Stomach (tissue), 9 donors: ENCODE results near the gene CYP46A1. TPM values are rescaled to one million over a fixed set of nuclear protein-coding genes. Genes with fewer than 3 reads are reported as not detected.

Source experiments
- DNase-seq, 2 donors: peaks; one replicate each; pipeline versions ENCODE4 v3.0.0 to v3.0.0-alpha.2; 2013 to 2019
- H3K27ac ChIP-seq, 5 donors: fragments of 200-600 bp in 4 of 5; sonication (generic) in 4 of 5; one replicate each; pipeline ENCODE4 v1.5.1; 2013 to 2019; ENCODE audit warnings: mild to moderate bottlenecking in 1 of 5, moderate library complexity in 1 of 5
- H3K27me3 ChIP-seq, 3 donors: fragments of 200-600 bp; sonication (generic); one replicate each; pipeline ENCODE4 v1.5.1; 2017 to 2019; ENCODE audit warnings: mixed run types in 1 of 3
- H3K36me3 ChIP-seq, 4 donors: fragments of 200-600 bp; sonication (generic); 1 replicate in 3 of 4; 2 replicates in 1 of 4; pipeline ENCODE4 v1.5.1; 2016 to 2019
- H3K4me1 ChIP-seq, 4 donors: fragments of 200-600 bp; sonication (generic); one replicate each; pipeline ENCODE4 v1.5.1; 2016 to 2019
- H3K4me3 ChIP-seq, 4 donors: fragments of 200-600 bp; sonication (generic) in 3 of 4; one replicate each; pipeline ENCODE4 v1.5.1; 2016 to 2019; ENCODE audit warnings: mild to moderate bottlenecking in 1 of 4
- H3K9me3 ChIP-seq, 4 donors: fragments of 200-600 bp; sonication (generic); one replicate each; pipeline ENCODE4 v1.5.1; 2016 to 2019
- EP300 ChIP-seq: sonication (generic); formaldehyde crosslinking; IDR thresholded peaks from one replicate; pipeline ENCODE4 v1.6.1; 2017; ENCODE audit warnings: antibody characterized with exemption
- POLR2A ChIP-seq, 4 donors: fragments of 450-650 bp; IDR thresholded peaks; one replicate each; pipeline ENCODE4 v1.6.1; 2016; ENCODE audit warnings: antibody characterized with exemption in 4 of 4, control low read depth in 2 of 4, mild to moderate bottlenecking in 1 of 4, moderate library complexity in 1 of 4
- POLR2AphosphoS5 ChIP-seq, 3 donors: sonication (generic); formaldehyde crosslinking; IDR thresholded peaks; one replicate each; pipeline ENCODE4 v1.6.1; 2016; ENCODE audit warnings: antibody characterized with exemption in 3 of 3
- WGBS, 5 donors: extraction: QIAGEN DNeasy Blood & Tissue Kit in 3 of 5; methylation state at CpG; one replicate each; pipeline versions ENCODE4 v1.1.5 to v1.1.7; 2013 to 2018; 5-methylcytosine and 5-hydroxymethylcytosine counted together
- intact Hi-C: fragments of 100-400 bp; cut with DNase I; formaldehyde crosslinking; loops from one replicate; pipeline ENCODE4 v1.15.1; 2023; ENCODE audit warnings: low total_unique reads
- polyA plus RNA-seq, 3 donors: library from polyadenylated mRNA; stranded (reverse); fragments of 200-250 nt; gene quantifications; one replicate each; pipeline ENCODE4 v1.2.3, GENCODE V29; 2013
- total RNA-seq, 5 donors: library from RNA; depleted of rRNA; stranded (reverse); fragments of >200 nt; gene quantifications; one replicate each; pipeline versions ENCODE4 v1.1.0 to v1.2.3, GENCODE V29; 2014 to 2016
- TF ChIP-seq, protein P1 (sequence below), 7 experiments: fragments of 450-650 bp in 4 of 7; fragments of 200-600 bp in 3 of 7; sonication (generic) in 3 of 7; IDR thresholded peaks; one replicate each; pipeline ENCODE4 v1.5.1; 2016 to 2019; ENCODE audit warnings: antibody characterized with exemption in 7 of 7, control low read depth in 2 of 7, mild to moderate bottlenecking in 1 of 7
- donor health status: healthy with polysubstance abuse.
- donor health status: Bipolar disorder and iron deficiency.
- donor health status: healthy.

The CYP46A1 gene
- total and polyA plus RNA-seq, 8 donors, result 0.15 to 2.9 (median 0.92) TPM; not detected in 2

DNA sequence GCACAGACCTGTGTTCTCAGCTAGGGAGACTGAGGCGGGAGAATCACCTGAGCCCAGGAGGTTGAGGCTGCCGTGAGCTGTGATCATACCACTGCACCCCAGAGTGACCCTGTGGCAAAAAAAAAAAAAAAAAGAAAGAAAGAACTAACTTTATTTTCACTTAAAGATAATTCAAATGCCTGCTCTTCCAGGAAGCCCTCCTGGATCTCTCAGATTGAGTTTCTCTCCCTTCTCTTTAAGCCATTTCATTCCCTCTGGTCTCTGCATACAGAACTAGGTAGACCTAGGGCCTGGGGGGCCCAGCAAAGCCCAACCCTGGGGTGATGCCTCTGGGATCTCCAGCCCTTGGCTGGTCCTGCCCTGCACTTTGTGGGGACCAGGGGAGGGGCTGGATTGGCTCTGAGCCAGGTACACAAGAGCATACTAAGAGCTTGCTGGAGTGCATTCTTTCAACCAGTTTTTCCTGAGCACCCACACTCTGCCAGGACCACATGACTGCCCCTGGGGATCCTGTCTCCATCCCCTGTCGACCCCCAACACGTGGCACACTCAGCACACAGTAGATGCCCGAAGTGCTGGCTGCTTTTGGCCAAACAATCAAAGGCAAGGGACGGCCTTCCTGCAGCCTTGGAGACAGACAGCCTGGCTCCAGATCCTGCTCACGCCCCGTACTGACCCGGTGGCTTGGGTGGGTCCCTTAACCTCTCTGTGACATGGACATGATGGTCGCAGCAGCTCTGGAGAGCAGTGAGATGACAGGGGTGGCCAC is 52.7 kb downstream of the CYP46A1 start:
- Histone ChIP-seq H3K36me3 (no peaks in the 10 kb centered on the region), H3K27me3 (peaks cover 0 to 8% (median 0%) of the 10 kb centered on the region in 3 donors), H3K4me3 (peak overlapping the region; percentile 59 to 63 (median 61)), H3K4me1 (peaks cover 19 to 76% (median 50%) of the 10 kb centered on the region in 4 donors), H3K27ac (peak overlapping the region in 4 of 5 donors; percentile 66 to 83 (median 76)), H3K9me3 (no peaks in the 10 kb centered on the region)
- 25 to 32% (median 27%) methylated on average over 7 to 10 of the region's 10 CpGs for WGBS, 5 donors
- TF ChIP-seq EP300 (no peak), POLR2A (IDR thresholded peaks at IDR 0.05) (no peak), POLR2AphosphoS5 (IDR thresholded peaks at IDR 0.05) (no peak)
- TF ChIP-seq, protein P1, sequence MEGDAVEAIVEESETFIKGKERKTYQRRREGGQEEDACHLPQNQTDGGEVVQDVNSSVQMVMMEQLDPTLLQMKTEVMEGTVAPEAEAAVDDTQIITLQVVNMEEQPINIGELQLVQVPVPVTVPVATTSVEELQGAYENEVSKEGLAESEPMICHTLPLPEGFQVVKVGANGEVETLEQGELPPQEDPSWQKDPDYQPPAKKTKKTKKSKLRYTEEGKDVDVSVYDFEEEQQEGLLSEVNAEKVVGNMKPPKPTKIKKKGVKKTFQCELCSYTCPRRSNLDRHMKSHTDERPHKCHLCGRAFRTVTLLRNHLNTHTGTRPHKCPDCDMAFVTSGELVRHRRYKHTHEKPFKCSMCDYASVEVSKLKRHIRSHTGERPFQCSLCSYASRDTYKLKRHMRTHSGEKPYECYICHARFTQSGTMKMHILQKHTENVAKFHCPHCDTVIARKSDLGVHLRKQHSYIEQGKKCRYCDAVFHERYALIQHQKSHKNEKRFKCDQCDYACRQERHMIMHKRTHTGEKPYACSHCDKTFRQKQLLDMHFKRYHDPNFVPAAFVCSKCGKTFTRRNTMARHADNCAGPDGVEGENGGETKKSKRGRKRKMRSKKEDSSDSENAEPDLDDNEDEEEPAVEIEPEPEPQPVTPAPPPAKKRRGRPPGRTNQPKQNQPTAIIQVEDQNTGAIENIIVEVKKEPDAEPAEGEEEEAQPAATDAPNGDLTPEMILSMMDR (IDR thresholded peaks at IDR 0.05), result no peak
- peak in 1 of 2 donors; percentile 53 for DNase-seq
- intact Hi-C loops, result no loop called here

DNA sequence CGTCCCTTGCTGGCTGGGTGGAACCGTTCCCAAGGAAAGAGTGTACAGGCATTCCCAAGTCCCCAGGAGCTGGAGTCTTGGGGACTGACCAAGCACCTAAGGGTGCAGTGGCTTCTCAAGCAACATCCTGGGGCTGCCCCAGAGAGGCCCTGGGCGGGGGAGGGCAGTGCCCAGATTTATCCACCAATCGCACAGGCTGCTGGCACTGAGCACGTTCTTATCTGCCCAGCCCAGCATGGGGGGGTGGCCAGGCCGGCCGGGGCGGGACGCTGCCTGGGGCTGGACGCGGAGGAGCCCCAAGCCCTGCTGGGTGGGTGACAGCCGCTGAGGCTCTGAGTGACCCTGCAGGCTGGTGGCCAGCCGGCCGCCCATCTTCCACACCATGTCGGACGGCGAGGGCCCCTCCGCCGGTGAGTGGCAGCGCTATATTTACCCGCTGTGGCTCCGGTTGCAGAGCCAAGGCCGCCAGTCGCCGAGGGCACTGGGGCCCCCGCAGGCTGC is 53.4 kb downstream of the CYP46A1 start:
- peaks cover 0 to 8% (median 0%) of the 10 kb centered on the region in 3 donors for H3K27me3 ChIP-seq
- peak overlapping the region; percentile 28 to 83 (median 73) for H3K27ac ChIP-seq
- peak overlapping the region; percentile 59 to 63 (median 61) for H3K4me3 ChIP-seq
- no peaks in the 10 kb centered on the region for H3K9me3 ChIP-seq
- H3K4me1 ChIP-seq, result peaks cover 15 to 77% (median 47%) of the 10 kb centered on the region in 4 donors
- no peaks in the 10 kb centered on the region for H3K36me3 ChIP-seq
- 2 to 13% (median 7%) methylated on average over 3 to 26 of the region's 26 CpGs for WGBS, 5 donors
- intact Hi-C loops, result no loop called here
- TF ChIP-seq POLR2A (IDR thresholded peaks at IDR 0.05) (no peak), POLR2AphosphoS5 (IDR thresholded peaks at IDR 0.05) (peak in 1 of 3 donors; percentile 29), EP300 (no peak)
- TF ChIP-seq, protein P1 (IDR thresholded peaks at IDR 0.05), result no peak
- DNase-seq, result peak; percentile 77 to 78

DNA sequence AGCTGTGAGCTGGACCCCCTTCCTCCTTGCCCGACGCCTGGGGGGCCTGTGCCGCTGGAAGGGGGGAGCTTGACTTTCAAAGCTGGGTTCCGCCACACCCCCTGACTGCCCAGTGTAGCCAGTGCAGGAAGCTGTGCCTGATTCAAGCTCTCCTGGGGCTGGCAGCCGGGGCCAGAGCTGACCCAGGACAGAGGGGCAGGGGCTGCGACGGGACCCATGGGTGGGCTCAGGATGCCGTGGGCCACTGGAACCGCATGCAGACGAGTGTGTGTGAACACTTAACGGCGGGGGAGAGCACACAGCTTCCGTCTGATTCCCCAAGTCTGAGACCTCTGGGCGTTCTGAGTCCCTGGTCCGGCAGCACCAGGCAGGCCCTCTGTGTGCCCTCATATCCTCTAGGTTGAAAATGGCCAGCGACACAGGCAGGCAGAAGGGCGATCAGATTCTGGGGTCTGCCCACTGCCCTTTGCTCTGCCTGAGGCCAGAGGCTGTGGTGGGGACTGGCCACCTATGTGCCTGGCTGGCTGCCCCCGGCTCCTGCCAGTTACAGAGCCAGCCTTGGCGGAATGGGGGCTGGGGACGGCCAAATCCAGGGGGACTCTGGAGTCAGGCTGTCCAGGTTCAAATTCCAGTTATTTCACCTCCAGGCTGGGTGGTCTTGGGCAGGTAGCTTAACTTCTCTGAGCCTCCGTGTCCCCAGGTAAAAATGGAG is 54.0 kb downstream of the CYP46A1 start:
- no peaks in the 10 kb centered on the region for H3K9me3 ChIP-seq
- DNase-seq, result peak in 1 of 2 donors; percentile 34

More for the DNA sequence above, 54.0 kb downstream of the CYP46A1 start:
- H3K4me3 ChIP-seq, result peak overlapping the region; percentile 59 to 63 (median 61)
- H3K4me1 ChIP-seq, result peaks cover 15 to 71% (median 46%) of the 10 kb centered on the region in 4 donors
- H3K27ac ChIP-seq, result peak overlapping the region; percentile 28 to 83 (median 73)
- no peaks in the 10 kb centered on the region for H3K36me3 ChIP-seq
- TF ChIP-seq, protein P1 (IDR thresholded peaks at IDR 0.05), result no peak
- no peak for TF ChIP-seq POLR2AphosphoS5 (IDR thresholded peaks at IDR 0.05)
- TF ChIP-seq POLR2A (IDR thresholded peaks at IDR 0.05), result no peak
- TF ChIP-seq EP300, result no peak
- 33 to 48% (median 47%) methylated on average over 9 to 21 of the region's 21 CpGs for WGBS, 5 donors
- intact Hi-C loops, result no loop called here
- H3K27me3 ChIP-seq, result peaks cover 0 to 8% (median 0%) of the 10 kb centered on the region in 3 donors
